Caki2 (cell line): ENCODE measurements around the gene RNGTT. TPM values are rescaled to one million over a fixed set of nuclear protein-coding genes. Genes with fewer than 3 reads are reported as not detected.

Experiments
- DNase-seq: peaks from one replicate; pipeline ENCODE4 v3.0.0-alpha.2; 2015; ENCODE audit warnings: low read depth
- in situ Hi-C: cut with HindIII; loops from 2 replicates; pipeline ENCODE4 v1.10.0; 2016; ENCODE audit warnings: low sequenced_read_pairs, low pct_unique_long_range_greater_than_20kb, mixed read lengths
- total RNA-seq: library from RNA; depleted of rRNA; stranded (reverse); fragments of >200 nt; shearing (Covaris generic); gene quantifications from 2 replicates; pipeline ENCODE4 v1.2.3, GENCODE V29; 2014; ENCODE audit warnings: low replicate concordance

The RNGTT gene
- total RNA-seq, 1 experiment from 2014 or later, result 15.6 TPM

- DNase-seq, result no peak
- in situ Hi-C loops, result no loop called here
These were observed 85.5 kb downstream of the RNGTT start for GRCh38 chr6:88877893-88878292.

- in situ Hi-C loops, result no loop called here
- no peak for DNase-seq
These were observed 90.5 kb downstream of the RNGTT start for GRCh38 chr6:88872962-88873361.

GRCh38 chr6:88871498-88871897 lies 91.9 kb downstream of the RNGTT start:
- in situ Hi-C loops, result no loop called here

GRCh38 chr6:88870717-88871330 lies 92.6 kb downstream of the RNGTT start:
- in situ Hi-C loops, result no loop called here
- DNase-seq, result peak; percentile 51

More at GRCh38 chr6:88871498-88871897, 91.9 kb downstream of the RNGTT start:
- DNase-seq, result no peak

GRCh38 chr6:88869263-88870020 lies 94.0 kb downstream of the RNGTT start:
- DNase-seq, result peak; percentile 89
- in situ Hi-C loops, result no loop called here

- DNase-seq, result peak; percentile 96
- in situ Hi-C loops, result no loop called here
These were observed 95.3 kb downstream of the RNGTT start for GRCh38 chr6:88867841-88868731.

GRCh38 chr6:88866856-88867255 lies 96.6 kb downstream of the RNGTT start:
- no peak for DNase-seq
- in situ Hi-C loops, result no loop called here

- no peak for DNase-seq
These were observed 98.1 kb downstream of the RNGTT start for GRCh38 chr6:88865275-88865674.

GRCh38 chr6:88864359-88865054 lies 98.9 kb downstream of the RNGTT start:
- in situ Hi-C loops, result no loop called here
- no peak for DNase-seq

More at GRCh38 chr6:88865275-88865674, 98.1 kb downstream of the RNGTT start:
- in situ Hi-C loops, result no loop called here

GRCh38 chr6:88860310-88860709 lies 103.1 kb downstream of the RNGTT start:
- no peak for DNase-seq
- in situ Hi-C loops, result no loop called here

- no peak for DNase-seq
- in situ Hi-C loops, result no loop called here
These were observed 105.0 kb downstream of the RNGTT start for GRCh38 chr6:88858455-88858854.

GRCh38 chr6:88856566-88856965 lies 106.9 kb downstream of the RNGTT start:
- in situ Hi-C loops, result no loop called here
- no peak for DNase-seq

- DNase-seq, result no peak
- in situ Hi-C loops, result no loop called here
These were observed 107.8 kb downstream of the RNGTT start for GRCh38 chr6:88855541-88856147.

GRCh38 chr6:88852775-88853174 lies 110.6 kb downstream of the RNGTT start:
- DNase-seq, result no peak
- in situ Hi-C loops, result no loop called here

- in situ Hi-C loops, result no loop called here
These were observed 111.4 kb downstream of the RNGTT start for GRCh38 chr6:88852000-88852399.

GRCh38 chr6:88848870-88849269 lies 114.5 kb downstream of the RNGTT start:
- DNase-seq, result no peak
- in situ Hi-C loops, result no loop called here

More at GRCh38 chr6:88852000-88852399, 111.4 kb downstream of the RNGTT start:
- DNase-seq, result no peak

GRCh38 chr6:88843040-88843439 lies 120.4 kb downstream of the RNGTT start:
- in situ Hi-C loops, result no loop called here
- DNase-seq, result no peak

GRCh38 chr6:88842320-88842719 lies 121.1 kb downstream of the RNGTT start:
- in situ Hi-C loops, result no loop called here
- no peak for DNase-seq
